Progenitor cell of endocrine pancreas (in vitro differentiated cells): ENCODE data around the gene TFIP11. TPM values are rescaled to one million over a fixed set of nuclear protein-coding genes. Genes with fewer than 3 reads are reported as not detected.
A peak's percentile ranks its signal among the peaks of the same experiment; 100 is the strongest.

Experiments
- DNase-seq: peaks from one replicate; pipeline ENCODE4 v3.0.0; 2021; ENCODE audit warnings: low spot score; ENCODE audit not compliant: unreplicated experiment
- H3K27ac Mint-ChIP-seq: 2 replicates; pipeline ENCODE4 v1.8.0; 2021; ENCODE audit warnings: mild to moderate bottlenecking, moderate library complexity, mixed read lengths
- H3K27me3 Mint-ChIP-seq: 2 replicates; pipeline ENCODE4 v1.8.0; 2021; ENCODE audit warnings: mixed read lengths
- H3K36me3 Mint-ChIP-seq: 2 replicates; pipeline ENCODE4 v1.8.0; 2022; ENCODE audit warnings: mixed read lengths; ENCODE audit not compliant: insufficient read depth
- H3K4me1 Mint-ChIP-seq: 2 replicates; pipeline ENCODE4 v1.8.0; 2021; ENCODE audit warnings: low read depth, mixed read lengths
- H3K4me3 Mint-ChIP-seq: 2 replicates; pipeline ENCODE4 v1.8.0; 2021; ENCODE audit warnings: low read depth, mild to moderate bottlenecking, moderate library complexity, mixed read lengths
- H3K9me3 Mint-ChIP-seq: 2 replicates; pipeline ENCODE4 v1.8.0; 2021; ENCODE audit warnings: low read depth, mixed read lengths
- total RNA-seq: library from RNA; stranded (reverse); gene quantifications from 2 replicates; pipeline ENCODE4 v1.2.1, GENCODE V29; 2021
- TF ChIP-seq, protein P1 (sequence below): fragments of 200-600 bp; sonication (generic); IDR thresholded peaks from one replicate; pipeline ENCODE4 v1.5.0; 2021; ENCODE audit warnings: antibody characterized with exemption, mild to moderate bottlenecking; ENCODE audit not compliant: unreplicated experiment

Gene TFIP11
- total RNA-seq, 1 donor from 2014 or later = 36.4 TPM

DNA sequence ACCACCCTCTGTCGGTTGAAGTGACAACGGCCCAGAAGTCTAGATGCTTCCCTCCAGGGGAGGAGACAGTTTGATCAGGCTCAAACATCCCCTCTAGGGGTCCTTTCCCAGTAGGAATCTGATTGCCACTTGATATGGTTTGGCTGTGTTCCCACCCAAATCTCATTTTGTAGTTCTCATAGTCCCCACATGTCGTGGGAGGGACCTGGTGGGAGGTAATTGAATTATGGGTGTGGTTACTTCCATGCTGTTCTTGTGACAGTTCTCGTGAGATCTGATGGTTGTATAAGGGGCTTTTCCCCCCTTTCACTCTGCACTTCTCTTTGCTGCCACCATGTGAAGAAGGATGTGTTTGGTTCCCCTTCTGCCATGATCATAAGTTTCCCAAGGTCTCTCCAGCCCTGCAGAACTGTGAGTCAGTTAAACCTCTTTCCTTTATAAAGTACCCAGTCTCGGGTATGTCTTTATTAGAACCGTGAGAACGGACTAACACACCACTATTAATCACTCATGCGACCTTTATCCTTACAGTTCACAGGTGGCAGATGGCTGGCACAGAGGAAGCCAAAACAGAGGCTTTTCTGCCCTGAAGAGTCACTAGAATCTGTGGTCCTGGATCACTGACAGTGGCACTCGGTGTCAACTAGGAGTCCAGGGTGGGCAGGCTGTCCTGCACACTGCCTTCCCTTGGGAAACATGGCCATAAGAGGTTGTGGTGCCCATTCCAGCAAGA is 61.7 kb downstream of the TFIP11 start:
- H3K4me1 Mint-ChIP-seq = no peaks in the 10 kb centered on the region
- H3K9me3 Mint-ChIP-seq = no peaks in the 10 kb centered on the region
- H3K4me3 Mint-ChIP-seq = no peak overlapping the region
- H3K36me3 Mint-ChIP-seq = peaks cover 6% of the 10 kb centered on the region
- no peak overlapping the region for H3K27ac Mint-ChIP-seq
- DNase-seq = no peak
- TF ChIP-seq, protein P1, sequence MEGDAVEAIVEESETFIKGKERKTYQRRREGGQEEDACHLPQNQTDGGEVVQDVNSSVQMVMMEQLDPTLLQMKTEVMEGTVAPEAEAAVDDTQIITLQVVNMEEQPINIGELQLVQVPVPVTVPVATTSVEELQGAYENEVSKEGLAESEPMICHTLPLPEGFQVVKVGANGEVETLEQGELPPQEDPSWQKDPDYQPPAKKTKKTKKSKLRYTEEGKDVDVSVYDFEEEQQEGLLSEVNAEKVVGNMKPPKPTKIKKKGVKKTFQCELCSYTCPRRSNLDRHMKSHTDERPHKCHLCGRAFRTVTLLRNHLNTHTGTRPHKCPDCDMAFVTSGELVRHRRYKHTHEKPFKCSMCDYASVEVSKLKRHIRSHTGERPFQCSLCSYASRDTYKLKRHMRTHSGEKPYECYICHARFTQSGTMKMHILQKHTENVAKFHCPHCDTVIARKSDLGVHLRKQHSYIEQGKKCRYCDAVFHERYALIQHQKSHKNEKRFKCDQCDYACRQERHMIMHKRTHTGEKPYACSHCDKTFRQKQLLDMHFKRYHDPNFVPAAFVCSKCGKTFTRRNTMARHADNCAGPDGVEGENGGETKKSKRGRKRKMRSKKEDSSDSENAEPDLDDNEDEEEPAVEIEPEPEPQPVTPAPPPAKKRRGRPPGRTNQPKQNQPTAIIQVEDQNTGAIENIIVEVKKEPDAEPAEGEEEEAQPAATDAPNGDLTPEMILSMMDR = no peak
- H3K27me3 Mint-ChIP-seq = no peaks in the 10 kb centered on the region

DNA sequence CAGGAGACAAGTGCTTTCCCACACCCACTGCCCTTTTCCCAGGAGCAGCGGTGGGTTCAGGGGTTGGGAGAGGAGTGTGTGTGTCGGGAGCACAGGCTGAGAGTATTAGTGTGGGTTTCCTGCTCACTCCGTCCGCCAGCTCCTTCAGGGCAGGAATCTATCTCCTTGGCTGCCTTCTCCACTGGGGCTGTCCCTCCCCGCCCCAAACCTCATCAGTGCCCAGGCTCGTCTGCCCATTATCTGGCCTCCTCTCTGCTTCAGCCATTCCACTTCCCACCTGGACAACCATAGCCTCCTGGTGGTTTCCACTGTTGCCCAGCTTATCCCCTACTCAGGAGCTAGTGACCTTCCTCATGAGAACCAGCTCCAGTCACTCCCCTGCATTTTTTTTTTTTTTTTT is 63.3 kb downstream of the TFIP11 start:
- Mint-ChIP-seq H3K4me1 (peaks cover 2% of the 10 kb centered on the region), H3K4me3 (no peak overlapping the region), H3K27me3 (no peaks in the 10 kb centered on the region), H3K36me3 (peaks cover 5% of the 10 kb centered on the region), H3K9me3 (no peaks in the 10 kb centered on the region), H3K27ac (peak overlapping the region; percentile 20)
- no peak for DNase-seq
- TF ChIP-seq, protein P1 = no peak

DNA sequence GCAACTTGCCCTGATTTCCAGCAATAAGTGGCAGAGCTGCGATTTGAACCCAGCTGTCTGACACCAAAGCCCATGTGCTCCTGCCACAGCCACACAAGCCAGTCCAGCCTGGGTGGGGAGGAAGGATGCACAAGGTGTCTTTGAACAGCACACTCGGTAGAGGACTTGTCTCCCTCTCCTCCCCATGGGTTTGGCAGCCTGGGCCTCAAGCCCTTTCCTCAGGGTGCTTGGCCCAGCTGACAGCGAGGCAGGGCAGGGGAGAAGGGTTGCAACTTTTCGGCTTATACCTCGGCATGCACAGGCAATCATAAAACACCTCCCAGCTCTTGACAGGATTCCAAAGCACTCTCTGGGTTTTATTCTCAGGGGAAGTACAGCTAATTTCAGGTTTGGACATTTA is 63.9 kb downstream of the TFIP11 start:
- DNase-seq = no peak
- TF ChIP-seq, protein P1 = no peak
- peaks cover 3% of the 10 kb centered on the region for H3K36me3 Mint-ChIP-seq
- H3K27ac Mint-ChIP-seq = no peak overlapping the region
- H3K4me3 Mint-ChIP-seq = no peak overlapping the region
- H3K4me1 Mint-ChIP-seq = peaks cover 2% of the 10 kb centered on the region
- H3K9me3 Mint-ChIP-seq = no peaks in the 10 kb centered on the region
- no peaks in the 10 kb centered on the region for H3K27me3 Mint-ChIP-seq

DNA sequence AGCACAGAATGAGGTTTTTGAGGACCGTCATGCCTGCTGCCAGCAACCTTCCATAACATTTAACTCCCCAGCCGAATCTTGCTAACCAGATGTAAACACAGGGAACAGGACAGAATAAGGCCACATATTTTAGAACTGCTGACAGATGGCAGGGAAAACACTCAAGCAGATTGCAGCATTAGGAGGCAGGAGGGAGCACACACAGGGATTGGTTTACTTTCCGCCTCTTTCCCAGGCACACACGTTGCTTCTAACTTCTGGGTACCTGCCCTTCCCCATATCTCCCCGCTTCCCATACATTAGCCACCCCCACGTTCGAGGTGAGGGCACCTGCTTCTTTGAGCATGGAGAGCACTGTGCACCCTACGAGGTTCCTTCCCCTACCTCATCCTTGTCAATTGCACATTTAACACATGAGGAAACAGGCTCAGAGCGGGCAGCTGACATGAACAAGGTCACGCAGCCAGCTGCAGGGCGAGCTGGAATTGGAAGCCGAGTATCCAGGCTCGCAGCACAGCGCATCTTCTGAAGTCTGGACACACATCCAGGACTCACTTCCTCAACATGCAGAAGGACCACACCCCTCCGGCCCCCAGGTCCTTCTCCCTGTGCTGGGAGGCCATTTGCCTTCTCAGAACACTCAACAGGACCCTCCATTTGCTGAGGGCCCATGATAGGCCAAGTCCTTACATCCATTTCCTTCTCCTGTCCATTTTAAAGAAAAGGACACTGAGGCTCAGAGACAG is 64.5 kb downstream of the TFIP11 start:
- no peak overlapping the region for H3K27ac Mint-ChIP-seq
- no peak overlapping the region for H3K4me3 Mint-ChIP-seq
- H3K36me3 Mint-ChIP-seq = peaks cover 3% of the 10 kb centered on the region
- DNase-seq = no peak
- no peaks in the 10 kb centered on the region for H3K27me3 Mint-ChIP-seq
- peaks cover 2% of the 10 kb centered on the region for H3K4me1 Mint-ChIP-seq
- no peaks in the 10 kb centered on the region for H3K9me3 Mint-ChIP-seq
- TF ChIP-seq, protein P1 = no peak

DNA sequence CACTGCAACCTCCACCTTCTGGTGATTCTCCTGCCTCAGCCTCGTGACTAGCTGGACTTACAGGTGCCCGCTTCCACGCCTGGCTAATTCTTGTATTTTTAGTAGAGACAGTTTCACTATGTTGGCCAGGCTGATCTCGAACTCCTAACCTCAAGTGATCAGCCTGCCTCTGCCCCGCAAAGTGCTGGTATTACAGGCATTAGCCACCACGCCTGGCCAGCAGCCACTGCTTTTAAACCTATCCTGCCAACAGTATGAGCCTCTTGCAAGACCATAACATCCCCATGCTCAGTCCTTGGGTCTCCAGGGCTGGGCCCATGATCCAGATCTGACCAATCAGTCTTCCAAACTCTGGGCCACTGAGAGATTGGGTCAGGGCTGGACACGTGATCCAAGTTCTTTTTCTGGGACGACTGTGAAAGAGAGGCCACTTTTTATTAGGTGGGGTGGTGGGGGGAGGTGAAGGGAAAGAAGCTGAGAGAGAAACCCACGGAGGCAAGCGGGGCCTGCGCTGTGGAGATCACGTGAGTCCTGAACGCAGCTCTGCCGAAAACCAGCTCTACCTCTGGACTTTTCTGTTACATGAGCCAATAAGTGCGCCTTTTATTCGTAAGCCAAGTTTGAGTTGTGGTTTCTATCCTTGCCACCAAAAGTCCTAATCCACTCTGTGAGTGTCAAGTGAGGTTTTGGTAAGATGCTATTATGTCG is 65.3 kb downstream of the TFIP11 start:
- Mint-ChIP-seq H3K9me3 (no peaks in the 10 kb centered on the region), H3K4me3 (no peak overlapping the region), H3K27me3 (no peaks in the 10 kb centered on the region), H3K27ac (no peak overlapping the region), H3K4me1 (peaks cover 2% of the 10 kb centered on the region), H3K36me3 (peaks cover 3% of the 10 kb centered on the region)
- no peak for DNase-seq
- TF ChIP-seq, protein P1 = no peak
